HG02763 (cell line): ENCODE data around the gene TMSB4X.
"Not testable (repeated sequence)": the region's sequence is repeated elsewhere in the genome, so short reads cannot be mapped to it uniquely, and the experiment has no call there.

ENCODE experiments used
- ATAC-seq: cut with Tn5 transposase; IDR thresholded peaks from one replicate; pipeline ENCODE4 v1.9.1; 2021; ENCODE audit warnings: mild to moderate bottlenecking, moderate library complexity; ENCODE audit not compliant: unreplicated experiment

The TMSB4X gene

GRCh38 chrX:13016731-13017130 is 41.8 kb downstream of the TMSB4X start:
- not testable (repeated sequence) for ATAC-seq

DNA sequence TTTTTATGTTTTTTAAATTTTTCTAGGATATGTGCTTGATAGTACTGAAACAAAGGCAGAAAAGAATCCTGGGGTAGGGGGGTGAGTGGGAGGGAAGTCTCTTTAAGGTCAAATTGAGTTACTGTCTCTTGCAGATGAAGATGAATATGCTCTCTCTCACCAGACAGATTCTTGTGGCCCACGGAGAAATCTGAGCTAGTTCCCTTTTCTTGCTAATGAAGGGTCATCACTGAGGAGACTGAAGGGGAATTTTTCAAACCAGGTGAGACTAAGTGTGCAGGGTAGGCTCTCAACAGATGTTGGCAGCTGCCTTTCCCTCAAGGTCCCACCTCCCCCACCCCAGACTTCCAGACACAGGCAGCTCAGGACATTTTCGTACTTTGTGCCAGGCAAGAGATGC is 48.0 kb downstream of the TMSB4X start:
- ATAC-seq = no peak

- ATAC-seq = no peak
Observed at GRCh38 chrX:13023567-13023966, 48.7 kb downstream of the TMSB4X start.

- ATAC-seq = no peak
Observed at GRCh38 chrX:13023979-13024378, 49.1 kb downstream of the TMSB4X start.

GRCh38 chrX:13024986-13025385 is 50.1 kb downstream of the TMSB4X start:
- no peak for ATAC-seq
